GM18511 (cell line): Measurements from ENCODE around the gene GNRH2.
"Not testable (repeated sequence)": the region's sequence is repeated elsewhere in the genome, so short reads cannot be mapped to it uniquely, and the experiment has no call there.

Source experiments
- ATAC-seq: cut with Tn5 transposase; IDR thresholded peaks from one replicate; pipeline ENCODE4 v1.9.1; 2021; ENCODE audit warnings: mild to moderate bottlenecking, moderate library complexity; ENCODE audit not compliant: unreplicated experiment

Gene GNRH2

GRCh38 chr20:3041854-3042409, 1.5 kb upstream of the GNRH2 start:
- ATAC-seq: no peak

GRCh38 chr20:3042625-3043024, 797 bp upstream of the GNRH2 start:
- ATAC-seq: no peak

GRCh38 chr20:3044336-3044965, 1.0 kb downstream of the GNRH2 start:
- ATAC-seq: no peak

- peak; percentile 58 for ATAC-seq
Observed at GRCh38 chr20:3045042-3045815, 1.8 kb downstream of the GNRH2 start.

GRCh38 chr20:3045816-3046676, 2.6 kb downstream of the GNRH2 start, which contains the start of gene MRPS26:
Gene MRPS26 (plus strand): TSS chr20:3046052. CDS start chr20:3046069, 17 bp downstream.
- ATAC-seq: peak; percentile 92

- ATAC-seq: no peak
Observed at GRCh38 chr20:3046677-3047462, 3.4 kb downstream of the GNRH2 start.

- no peak for ATAC-seq
Observed at GRCh38 chr20:3047486-3048419, 4.3 kb downstream of the GNRH2 start.

GRCh38 chr20:3051385-3052019, 8.1 kb downstream of the GNRH2 start:
- ATAC-seq: no peak

- ATAC-seq: no peak
Observed at GRCh38 chr20:3059489-3059888, 16.1 kb downstream of the GNRH2 start.

- ATAC-seq: not testable (repeated sequence)
Observed at GRCh38 chr20:3064119-3064518, 20.7 kb downstream of the GNRH2 start.

GRCh38 chr20:3067139-3068014, 24.0 kb downstream of the GNRH2 start:
- ATAC-seq: no peak

- ATAC-seq: no peak
Observed at GRCh38 chr20:3068075-3068474, 24.7 kb downstream of the GNRH2 start.

- ATAC-seq: no peak
Observed at GRCh38 chr20:3068986-3069900, 25.8 kb downstream of the GNRH2 start.

GRCh38 chr20:3070725-3071124, 27.3 kb downstream of the GNRH2 start:
- no peak for ATAC-seq

GRCh38 chr20:3071266-3071609, 27.8 kb downstream of the GNRH2 start:
- ATAC-seq: no peak

- no peak for ATAC-seq
Observed at GRCh38 chr20:3071610-3072529, 28.4 kb downstream of the GNRH2 start, which contains the start of gene OXT. Gene OXT (plus strand): TSS chr20:3071620. CDS start chr20:3071656, 36 bp downstream.
